ENCODE results near the gene KLK13. TPM values are rescaled to one million over a fixed set of nuclear protein-coding genes. Genes with fewer than 3 reads are reported as not detected.
A peak's percentile ranks its signal among the peaks of the same experiment; 100 is the strongest.

KLK13 gene
- total RNA-seq, 1 donor from 2014 or later: not detected

DNA sequence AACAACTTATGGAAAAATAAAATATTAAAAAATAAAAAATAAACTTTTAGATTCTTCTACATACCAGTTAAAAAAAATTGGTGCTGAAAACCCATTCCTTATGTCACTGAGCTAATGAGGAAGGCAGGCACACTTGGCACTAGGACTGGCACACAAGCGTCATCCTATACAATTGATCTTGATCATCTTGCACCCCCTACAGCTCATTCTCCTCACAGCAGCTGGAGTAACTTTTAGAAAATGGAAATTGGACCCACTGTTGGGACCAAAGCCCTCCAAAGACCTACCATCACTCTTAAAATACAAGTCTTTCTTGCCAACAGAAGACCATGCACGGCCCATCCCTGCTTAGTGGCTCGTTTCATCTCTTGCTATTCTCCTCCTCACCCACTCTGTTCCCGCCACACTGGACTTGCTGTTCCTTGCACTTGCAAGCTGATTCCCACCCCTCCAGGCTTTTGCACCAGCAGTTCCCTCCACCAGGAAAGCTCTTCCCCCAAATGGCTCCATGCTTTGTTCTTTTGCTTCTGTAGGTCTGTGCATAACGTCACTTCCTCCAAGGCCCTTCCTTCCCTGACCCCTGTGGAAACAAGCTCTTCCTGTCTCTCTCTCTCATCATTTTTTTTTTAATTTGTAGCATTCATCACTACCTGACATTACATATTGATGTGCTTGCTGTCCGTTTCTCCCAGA lies 31.7 kb upstream of the KLK13 start:
- TF ChIP-seq, protein P1, sequence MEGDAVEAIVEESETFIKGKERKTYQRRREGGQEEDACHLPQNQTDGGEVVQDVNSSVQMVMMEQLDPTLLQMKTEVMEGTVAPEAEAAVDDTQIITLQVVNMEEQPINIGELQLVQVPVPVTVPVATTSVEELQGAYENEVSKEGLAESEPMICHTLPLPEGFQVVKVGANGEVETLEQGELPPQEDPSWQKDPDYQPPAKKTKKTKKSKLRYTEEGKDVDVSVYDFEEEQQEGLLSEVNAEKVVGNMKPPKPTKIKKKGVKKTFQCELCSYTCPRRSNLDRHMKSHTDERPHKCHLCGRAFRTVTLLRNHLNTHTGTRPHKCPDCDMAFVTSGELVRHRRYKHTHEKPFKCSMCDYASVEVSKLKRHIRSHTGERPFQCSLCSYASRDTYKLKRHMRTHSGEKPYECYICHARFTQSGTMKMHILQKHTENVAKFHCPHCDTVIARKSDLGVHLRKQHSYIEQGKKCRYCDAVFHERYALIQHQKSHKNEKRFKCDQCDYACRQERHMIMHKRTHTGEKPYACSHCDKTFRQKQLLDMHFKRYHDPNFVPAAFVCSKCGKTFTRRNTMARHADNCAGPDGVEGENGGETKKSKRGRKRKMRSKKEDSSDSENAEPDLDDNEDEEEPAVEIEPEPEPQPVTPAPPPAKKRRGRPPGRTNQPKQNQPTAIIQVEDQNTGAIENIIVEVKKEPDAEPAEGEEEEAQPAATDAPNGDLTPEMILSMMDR (conservative IDR thresholded peaks at IDR 0.05): peak; percentile 34
- Mint-ChIP-seq H3K36me3 (ENCODE audit: low read depth) (no peaks in the 10 kb centered on the region), H3K27ac (ENCODE audit: unreplicated experiment) (no peak overlapping the region), H3K27me3 (ENCODE audit: low read depth) (no peaks in the 10 kb centered on the region), H3K4me1 (peaks cover 3% of the 10 kb centered on the region), H3K4me3 (no peak overlapping the region), H3K9me3 (no peaks in the 10 kb centered on the region)
- DNase-seq (ENCODE audit: low read depth, low spot score): no peak

- DNase-seq (ENCODE audit: low read depth, low spot score): peak; percentile 63
- Mint-ChIP-seq H3K9me3 (no peaks in the 10 kb centered on the region), H3K27ac (ENCODE audit: unreplicated experiment) (no peak overlapping the region), H3K4me1 (peaks cover 3% of the 10 kb centered on the region), H3K4me3 (no peak overlapping the region), H3K36me3 (ENCODE audit: low read depth) (no peaks in the 10 kb centered on the region), H3K27me3 (ENCODE audit: low read depth) (peaks cover under 1% of the 10 kb centered on the region)
- TF ChIP-seq, protein P1 (conservative IDR thresholded peaks at IDR 0.05): peak; percentile 85
Observed at GRCh38 chr19:51094696-51095279, 29.9 kb upstream of the KLK13 start.

- DNase-seq (ENCODE audit: low read depth, low spot score): no peak
Observed at GRCh38 chr19:51093510-51094345, 28.8 kb upstream of the KLK13 start.

GRCh38 chr19:51093101-51093500 lies 28.2 kb upstream of the KLK13 start:
- no peaks in the 10 kb centered on the region for H3K9me3 Mint-ChIP-seq
- TF ChIP-seq, protein P1 (conservative IDR thresholded peaks at IDR 0.05): no peak
- H3K4me3 Mint-ChIP-seq: no peak overlapping the region
- H3K4me1 Mint-ChIP-seq: peaks cover 3% of the 10 kb centered on the region
- DNase-seq (ENCODE audit: low read depth, low spot score): no peak
- no peaks in the 10 kb centered on the region for H3K36me3 Mint-ChIP-seq (ENCODE audit: low read depth)
- H3K27me3 Mint-ChIP-seq (ENCODE audit: low read depth): peaks cover 2% of the 10 kb centered on the region
- no peak overlapping the region for H3K27ac Mint-ChIP-seq (ENCODE audit: unreplicated experiment)

More at GRCh38 chr19:51093510-51094345, 28.8 kb upstream of the KLK13 start:
- H3K27me3 Mint-ChIP-seq (ENCODE audit: low read depth): peaks cover 2% of the 10 kb centered on the region
- no peaks in the 10 kb centered on the region for H3K36me3 Mint-ChIP-seq (ENCODE audit: low read depth)
- H3K4me3 Mint-ChIP-seq: no peak overlapping the region
- peak overlapping the region; percentile 38 for H3K27ac Mint-ChIP-seq (ENCODE audit: unreplicated experiment)
- TF ChIP-seq, protein P1 (conservative IDR thresholded peaks at IDR 0.05): no peak
- no peaks in the 10 kb centered on the region for H3K9me3 Mint-ChIP-seq
- H3K4me1 Mint-ChIP-seq: peaks cover 3% of the 10 kb centered on the region

DNA sequence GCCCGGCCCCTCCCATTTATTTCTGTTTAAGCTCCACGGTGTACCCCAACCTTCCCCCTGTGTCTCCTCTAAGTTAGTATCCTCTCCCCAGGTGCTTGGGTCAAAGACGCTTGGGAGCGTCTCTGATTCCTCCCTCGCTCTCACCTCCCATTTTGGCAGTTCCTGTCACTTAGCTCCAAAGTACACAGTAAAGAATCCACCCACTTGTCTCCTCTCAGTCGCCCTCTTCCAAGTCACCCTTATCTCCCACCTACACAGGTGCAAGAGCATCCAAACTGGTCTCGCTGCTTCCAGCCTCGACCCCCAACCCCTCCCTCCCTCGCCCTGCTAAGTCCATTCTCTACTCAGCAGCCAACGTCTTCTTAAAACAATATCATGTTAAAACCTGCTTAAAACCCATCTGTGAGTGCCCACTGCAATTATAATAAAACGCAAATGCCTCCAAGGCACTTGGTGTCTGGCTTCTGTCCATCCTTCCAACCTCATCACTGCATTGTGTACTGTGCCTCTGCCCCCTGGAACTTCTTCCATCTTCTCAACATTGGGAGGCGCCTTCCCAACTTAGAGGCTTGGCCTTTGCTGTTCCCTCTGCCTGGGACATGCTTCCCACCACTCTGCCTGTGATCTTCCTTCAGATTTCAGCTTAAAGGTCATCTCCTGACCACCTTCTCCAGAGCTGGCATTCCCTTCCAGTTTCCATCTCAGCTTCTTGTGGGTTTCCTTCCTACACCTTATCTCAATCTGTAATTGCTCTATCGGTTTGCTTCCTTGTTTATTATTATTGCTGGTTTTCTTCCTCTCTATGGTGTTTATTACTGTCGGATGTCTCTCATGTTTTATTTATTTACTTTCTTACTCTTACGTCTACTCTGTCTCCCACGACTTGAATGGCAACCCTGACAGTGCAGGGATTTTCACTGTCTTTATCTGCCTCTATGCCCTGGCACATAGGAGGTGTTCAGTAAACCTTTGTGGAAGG lies 27.3 kb upstream of the KLK13 start:
- TF ChIP-seq, protein P1 (conservative IDR thresholded peaks at IDR 0.05): no peak
- H3K27ac Mint-ChIP-seq (ENCODE audit: unreplicated experiment): no peak overlapping the region
- H3K4me1 Mint-ChIP-seq: peaks cover 3% of the 10 kb centered on the region
- H3K4me3 Mint-ChIP-seq: no peak overlapping the region
- DNase-seq (ENCODE audit: low read depth, low spot score): no peak
- peaks cover 2% of the 10 kb centered on the region for H3K27me3 Mint-ChIP-seq (ENCODE audit: low read depth)
- H3K9me3 Mint-ChIP-seq: no peaks in the 10 kb centered on the region
- H3K36me3 Mint-ChIP-seq (ENCODE audit: low read depth): no peaks in the 10 kb centered on the region

All from neural crest cell (in vitro differentiated cells).